GM12865 (cell line): Measurements from ENCODE around the gene NDUFS6.

ENCODE experiments used
- DNase-seq: peaks from one replicate; pipeline ENCODE4 v3.0.0; 2010; ENCODE audit warnings: low read depth
- H3K4me3 ChIP-seq: 2 replicates; pipeline ENCODE4 v1.5.1; 2011; ENCODE audit warnings: mild to moderate bottlenecking, low read depth, low read length, control low read depth
- CTCF ChIP-seq: IDR thresholded peaks from 2 replicates; pipeline ENCODE4 v1.5.1; 2011; ENCODE audit warnings: low read length, control low read depth, low read depth, inconsistent platforms; ENCODE audit not compliant: insufficient read depth; ENCODE audit errors: missing control alignments

NDUFS6 gene

GRCh38 chr5:1834022-1834551 is 32.9 kb downstream of the NDUFS6 start:
- TF ChIP-seq CTCF: no peak
- no peak for DNase-seq
- H3K4me3 ChIP-seq: no peak overlapping the region

- TF ChIP-seq CTCF: no peak
- no peak overlapping the region for H3K4me3 ChIP-seq
- DNase-seq: no peak
Observed at GRCh38 chr5:1834721-1835429, 33.7 kb downstream of the NDUFS6 start.

GRCh38 chr5:1835431-1835830 is 34.2 kb downstream of the NDUFS6 start:
- DNase-seq: no peak
- no peak for TF ChIP-seq CTCF
- no peak overlapping the region for H3K4me3 ChIP-seq

- no peak for TF ChIP-seq CTCF
- DNase-seq: no peak
- no peak overlapping the region for H3K4me3 ChIP-seq
Observed at GRCh38 chr5:1836176-1836890, 35.1 kb downstream of the NDUFS6 start.

- DNase-seq: no peak
- H3K4me3 ChIP-seq: no peak overlapping the region
- no peak for TF ChIP-seq CTCF
Observed at GRCh38 chr5:1836891-1837880, 36.0 kb downstream of the NDUFS6 start.

GRCh38 chr5:1838013-1838412 is 36.8 kb downstream of the NDUFS6 start:
- DNase-seq: no peak
- no peak for TF ChIP-seq CTCF
- no peak overlapping the region for H3K4me3 ChIP-seq
